Right atrium auricular region (tissue), 2 donors: ENCODE results near the gene CCNT2. TPM values are rescaled to one million over a fixed set of nuclear protein-coding genes. Genes with fewer than 3 reads are reported as not detected.

Experiments used
- DNase-seq: peaks from one replicate; pipeline ENCODE4 v3.0.0-alpha.2; 2019; ENCODE audit warnings: low spot score
- H3K27ac ChIP-seq, 2 donors: fragments of 200-600 bp; sonication (generic); 1 replicate in 1 of 2; 2 replicates in 1 of 2; pipeline ENCODE4 v1.5.1; 2016 to 2019
- H3K27me3 ChIP-seq, 2 donors: fragments of 200-600 bp; sonication (generic); one replicate each; pipeline versions ENCODE4 v1.5.1 to v1.6.0; 2017 to 2019
- H3K36me3 ChIP-seq: fragments of 200-600 bp; sonication (generic); one replicate; pipeline ENCODE4 v1.5.1; 2016
- H3K4me1 ChIP-seq, 2 donors: fragments of 200-600 bp; sonication (generic); one replicate each; pipeline versions ENCODE4 v1.5.1 to v1.6.0; 2017 to 2019
- H3K4me3 ChIP-seq, 2 donors: fragments of 200-600 bp; sonication (generic); 1 replicate in 1 of 2; 2 replicates in 1 of 2; pipeline ENCODE4 v1.5.1; 2017 to 2019; ENCODE audit warnings: mild to moderate bottlenecking in 1 of 2, moderate library complexity in 1 of 2
- H3K9me3 ChIP-seq, 2 donors: fragments of 200-600 bp; sonication (generic); one replicate each; pipeline ENCODE4 v1.5.1; 2019
- CTCF ChIP-seq, 2 donors: fragments of 200-600 bp; sonication (generic); IDR thresholded peaks; one replicate each; pipeline ENCODE4 v1.5.1; 2019; ENCODE audit warnings: antibody characterized with exemption in 2 of 2
- total RNA-seq, 2 donors: library from RNA; depleted of rRNA; stranded (reverse); fragments of >200 nt; gene quantifications; one replicate each; pipeline ENCODE4 v1.1.0, GENCODE V29; 2016

CCNT2 gene
- total RNA-seq, 2 donors from 2014 or later, result 12.0 to 12.5 TPM

- Histone ChIP-seq H3K9me3 (peaks cover 0 to 5% of the 10 kb centered on the region in 2 donors), H3K27ac (no peak overlapping the region), H3K27me3 (no peaks in the 10 kb centered on the region), H3K36me3 (no peaks in the 10 kb centered on the region), H3K4me3 (no peak overlapping the region), H3K4me1 (peaks cover 0 to 4% of the 10 kb centered on the region in 2 donors)
- DNase-seq, result no peak
- no peak for TF ChIP-seq CTCF (IDR thresholded peaks at IDR 0.05)
Measured at GRCh38 chr2:134912361-134912760, 6.3 kb upstream of the CCNT2 start.

GRCh38 chr2:134917360-134917865 lies 1.2 kb upstream of the CCNT2 start:
- Histone ChIP-seq H3K4me1 (peaks cover 0 to 34% of the 10 kb centered on the region in 2 donors), H3K4me3 (peak overlapping the region; percentile 82 to 97), H3K36me3 (no peaks in the 10 kb centered on the region), H3K27me3 (no peaks in the 10 kb centered on the region), H3K27ac (peak overlapping the region; percentile 92 to 97), H3K9me3 (no peaks in the 10 kb centered on the region)
- no peak for DNase-seq
- TF ChIP-seq CTCF (IDR thresholded peaks at IDR 0.05), result no peak

GRCh38 chr2:134917888-134918525 lies 615 bp upstream of the CCNT2 start:
- Histone ChIP-seq H3K4me3 (peak overlapping the region; percentile 82 to 97), H3K9me3 (no peaks in the 10 kb centered on the region), H3K27me3 (no peaks in the 10 kb centered on the region), H3K4me1 (peaks cover 0 to 40% of the 10 kb centered on the region in 2 donors), H3K36me3 (no peaks in the 10 kb centered on the region), H3K27ac (peak overlapping the region; percentile 92 to 97)
- peak in 1 of 2 donors; percentile 49 for TF ChIP-seq CTCF (IDR thresholded peaks at IDR 0.05)
- peak; percentile 88 for DNase-seq

GRCh38 chr2:134919341-134920210 lies 954 bp downstream of the CCNT2 start:
- Histone ChIP-seq H3K27ac (peak overlapping the region; percentile 92 to 97), H3K4me3 (peak overlapping the region; percentile 82 to 97), H3K9me3 (no peaks in the 10 kb centered on the region), H3K36me3 (peaks cover under 1% of the 10 kb centered on the region), H3K4me1 (peaks cover 0 to 53% of the 10 kb centered on the region in 2 donors), H3K27me3 (no peaks in the 10 kb centered on the region)
- TF ChIP-seq CTCF (IDR thresholded peaks at IDR 0.05), result no peak
- peak; percentile 60 for DNase-seq

GRCh38 chr2:134924912-134925311 lies 6.3 kb downstream of the CCNT2 start:
- no peaks in the 10 kb centered on the region for H3K9me3 ChIP-seq
- no peak for DNase-seq
- no peaks in the 10 kb centered on the region for H3K27me3 ChIP-seq
- no peak for TF ChIP-seq CTCF (IDR thresholded peaks at IDR 0.05)
- H3K4me1 ChIP-seq, result peaks cover 0 to 81% of the 10 kb centered on the region in 2 donors
- no peak overlapping the region for H3K4me3 ChIP-seq
- H3K27ac ChIP-seq, result no peak overlapping the region
- peaks cover 4% of the 10 kb centered on the region for H3K36me3 ChIP-seq
